H1 (cell line): ENCODE data around the gene SLC25A51. TPM values are rescaled to one million over a fixed set of nuclear protein-coding genes. Genes with fewer than 3 reads are reported as not detected.

Experiments
- CTCF ChIA-PET: fragments of 300-600 bp; sonication (Branson Sonifier 250); formaldehyde crosslinking; loops from one replicate; lab custom pipeline; 2021; ENCODE audit not compliant: partially characterized antibody; lab: Charles Lee
- POLR2A ChIA-PET: fragments of 300-600 bp; sonication (Branson Sonifier 250); formaldehyde crosslinking; loops from one replicate; lab custom pipeline; 2021; ENCODE audit warnings: inconsistent platforms; ENCODE audit not compliant: partially characterized antibody; lab: Charles Lee
- DNase-seq, 2 experiments: peaks; one replicate each; pipeline versions ENCODE4 v3.0.0 to v3.0.0-alpha.2; 2010 to 2022; ENCODE audit warnings: low spot score in 2 of 2, low read depth in 1 of 2, mixed read lengths in 1 of 2
- FAIRE-seq: peaks from 2 replicates; lab custom pipeline; 2011; peaks lifted over from hg19 to GRCh38; lab: Jason Lieb, UNC
- H2AFZ ChIP-seq: 2 replicates; pipeline ENCODE4 v1.8.1; 2012; ENCODE audit warnings: low read length, inconsistent platforms
- H2AK5ac ChIP-seq: 2 replicates; pipeline ENCODE4 v1.6.1; 2013; ENCODE audit warnings: low read depth, low read length
- H2BK120ac ChIP-seq: replicated peaks from 2 replicates; pipeline ENCODE3; 2013; ENCODE audit warnings: low read depth, low read length, inconsistent platforms
- H2BK12ac ChIP-seq: 2 replicates; pipeline ENCODE4 v1.6.1; 2013; ENCODE audit warnings: low read depth, low read length
- H2BK15ac ChIP-seq: 2 replicates; pipeline ENCODE4 v1.6.1; 2013; ENCODE audit warnings: low read length
- H2BK20ac ChIP-seq: 2 replicates; pipeline ENCODE4 v1.6.1; 2013; ENCODE audit warnings: low read length
- H2BK5ac ChIP-seq: 2 replicates; pipeline ENCODE4 v1.6.1; 2013; ENCODE audit warnings: low read depth, low read length
- H3K14ac ChIP-seq: 2 replicates; pipeline ENCODE4 v1.6.1; 2013; ENCODE audit warnings: inconsistent platforms; ENCODE audit not compliant: insufficient read length
- H3K18ac ChIP-seq: 2 replicates; pipeline ENCODE4 v1.6.1; 2013; ENCODE audit warnings: low read length; ENCODE audit errors: extremely low read depth
- H3K23ac ChIP-seq: 2 replicates; pipeline ENCODE4 v1.6.1; 2013; ENCODE audit warnings: inconsistent platforms; ENCODE audit not compliant: insufficient read length
- H3K23me2 ChIP-seq: 2 replicates; pipeline ENCODE4 v1.6.1; 2013; ENCODE audit warnings: low read depth, low read length
- H3K27ac ChIP-seq: 2 replicates; pipeline ENCODE4 v1.6.1; 2011; ENCODE audit warnings: low read depth, low read length, inconsistent platforms
- H3K27me3 ChIP-seq, 4 experiments: replicated peaks in 1 of 4; 1 replicate in 1 of 4; 2 replicates in 3 of 4; pipeline versions ENCODE4 v1.6.1 to v1.8.1; 2011 to 2013; ENCODE audit warnings: low read length in 3 of 4, mild to moderate bottlenecking in 3 of 4, inconsistent platforms in 2 of 4, mixed read lengths in 2 of 4, moderate library complexity in 1 of 4; ENCODE audit not compliant: control insufficient read depth in 3 of 4, insufficient read depth in 3 of 4; ENCODE audit errors: extremely low read depth in 1 of 4
- H3K36me3 ChIP-seq, 4 experiments: 2 replicates each; pipeline versions ENCODE4 v1.6.1 to v1.8.1; 2011 to 2013; ENCODE audit warnings: mild to moderate bottlenecking in 4 of 4, low read length in 3 of 4, moderate library complexity in 2 of 4, control low read depth in 1 of 4, inconsistent platforms in 1 of 4; ENCODE audit not compliant: insufficient read depth in 4 of 4, control insufficient read depth in 2 of 4
- H3K4ac ChIP-seq: replicated peaks from 2 replicates; pipeline ENCODE3; 2013; ENCODE audit warnings: low read length, low read depth, mixed read lengths, inconsistent platforms; ENCODE audit not compliant: insufficient read length
- H3K4me1 ChIP-seq, 4 experiments: replicated peaks in 1 of 4; 1 replicate in 1 of 4; 2 replicates in 3 of 4; pipeline versions ENCODE4 v1.6.1 to v1.8.1; 2011 to 2013; ENCODE audit warnings: low read length in 3 of 4, inconsistent platforms in 2 of 4, mixed read lengths in 1 of 4; ENCODE audit not compliant: insufficient read depth in 4 of 4, control insufficient read depth in 3 of 4
- H3K4me2 ChIP-seq, 2 experiments: 2 replicates each; pipeline versions ENCODE4 v1.6.1 to v1.8.1; 2011 to 2013; ENCODE audit warnings: low read depth in 2 of 2, low read length in 2 of 2, control low read depth in 1 of 2, inconsistent platforms in 1 of 2, mild to moderate bottlenecking in 1 of 2; ENCODE audit not compliant: insufficient read depth in 1 of 2
- H3K4me3 ChIP-seq, 4 experiments: fragments of 200-600, 300-600 bp in 1 of 4; sonication (generic), shearing (Covaris generic), sonication (Bioruptor Twin) in 1 of 4; 2 replicates each; pipeline versions ENCODE4 v1.5.1 to v1.8.1; 2011 to 2016; ENCODE audit warnings: low read length in 4 of 4, low read depth in 3 of 4, control low read depth in 2 of 4, inconsistent platforms in 2 of 4, mild to moderate bottlenecking in 2 of 4, mixed read lengths in 1 of 4, moderate library complexity in 1 of 4; ENCODE audit not compliant: insufficient read depth in 2 of 4; ENCODE audit errors: extremely low read depth in 1 of 4
- H3K56ac ChIP-seq: replicated peaks from 2 replicates; pipeline ENCODE3; 2013; ENCODE audit warnings: low read depth, mild to moderate bottlenecking, mixed read lengths, low read length, inconsistent platforms; ENCODE audit not compliant: insufficient read length
- H3K79me1 ChIP-seq: 2 replicates; pipeline ENCODE4 v1.6.1; 2013; ENCODE audit warnings: low read depth, low read length, control low read depth
- H3K79me2 ChIP-seq, 2 experiments: 2 replicates each; pipeline versions ENCODE4 v1.6.1 to v1.8.1; 2012 to 2013; ENCODE audit warnings: low read length in 2 of 2, mild to moderate bottlenecking in 2 of 2, inconsistent platforms in 1 of 2; ENCODE audit not compliant: insufficient read depth in 2 of 2, control insufficient read depth in 1 of 2
- H3K9ac ChIP-seq, 4 experiments: replicated peaks in 1 of 4; 1 replicate in 1 of 4; 2 replicates in 3 of 4; pipeline versions ENCODE4 v1.6.1 to v1.8.1; 2011 to 2013; ENCODE audit warnings: low read depth in 3 of 4, low read length in 3 of 4, control low read depth in 2 of 4, mild to moderate bottlenecking in 2 of 4, moderate library complexity in 2 of 4, inconsistent platforms in 1 of 4; ENCODE audit errors: extremely low read depth in 1 of 4
- H3K9me3 ChIP-seq, 2 experiments: 2 replicates each; pipeline versions ENCODE4 v1.6.1 to v1.8.1; 2012 to 2013; ENCODE audit warnings: mild to moderate bottlenecking in 2 of 2, moderate library complexity in 2 of 2, control low read depth in 1 of 2, inconsistent platforms in 1 of 2, low read depth in 1 of 2, low read length in 1 of 2, mixed read lengths in 1 of 2; ENCODE audit not compliant: insufficient read depth in 2 of 2
- H4K20me1 ChIP-seq, 2 experiments: replicated peaks in 1 of 2; 2 replicates each; pipeline versions ENCODE3 to v1.8.1; 2011 to 2013; ENCODE audit warnings: inconsistent platforms in 2 of 2, low read length in 2 of 2, mild to moderate bottlenecking in 1 of 2; ENCODE audit not compliant: insufficient read depth in 2 of 2, control insufficient read depth in 1 of 2
- H4K5ac ChIP-seq: 2 replicates; pipeline ENCODE4 v1.6.1; 2013; ENCODE audit warnings: low read length, low read depth, mixed read lengths, inconsistent platforms; ENCODE audit not compliant: insufficient read length
- H4K8ac ChIP-seq: 2 replicates; pipeline ENCODE4 v1.8.0; 2013; ENCODE audit warnings: mild to moderate bottlenecking, moderate library complexity, low read length, inconsistent platforms; ENCODE audit not compliant: insufficient read depth; ENCODE audit errors: extremely low read depth
- H4K91ac ChIP-seq: replicated peaks from 2 replicates; pipeline ENCODE3; 2013; ENCODE audit warnings: low read length, mixed read lengths, inconsistent platforms; ENCODE audit not compliant: insufficient read length
- SP1 ChIP-seq: IDR thresholded peaks from 2 replicates; pipeline ENCODE4 v1.6.1; 2011; ENCODE audit warnings: low read depth, low read length
- WGBS, 2 experiments: shearing (Covaris generic) in 1 of 2; methylation state at CpG; one replicate each; pipeline versions ENCODE4 v1.1.6 to v1.1.7; 2013 to 2015; ENCODE audit warnings: low lambda C conversion rate in 2 of 2, mixed read lengths in 2 of 2, inconsistent platforms in 1 of 2, low coverage in 1 of 2, missing lambda C conversion rate in 1 of 2; ENCODE audit not compliant: insufficient replicate concordance in 2 of 2, insufficient coverage in 1 of 2, insufficient read length in 1 of 2; ENCODE audit errors: extremely low coverage in 1 of 2, missing lambda C conversion rate in 1 of 2; 5-methylcytosine and 5-hydroxymethylcytosine counted together
- polyA plus RNA-seq, 7 experiments: library from polyadenylated mRNA; depleted of rRNA in 3 of 7; stranded (reverse) in 5 of 7; unstranded in 2 of 7; fragments of >200 nt in 5 of 7; fragments of 200-250 nt in 2 of 7; gene quantifications; 1 replicate in 5 of 7; 2 replicates in 1 of 7; 4 replicates in 1 of 7; pipeline versions ENCODE4 v1.2.1 to v1.2.3, GENCODE V29; 2011 to 2013; ENCODE audit warnings: missing spikeins in 2 of 7, mixed read lengths in 2 of 7
- total RNA-seq: library from RNA; stranded (reverse); fragmentation: NEBNext Ultra II Directional; extraction: Animal tissue kit (Norgen Biotek cat#: 25700); gene quantifications from 2 replicates; pipeline ENCODE4 v1.2.1, GENCODE V29; 2021

The SLC25A51 gene
- total and polyA plus RNA-seq, 2 of the 8 experiments (the other 6 are each of a cell fraction or from before 2014, with no cell fraction given), result 8.0 to 14.5 TPM

GRCh38 chr9:37917313-37917731, 13.4 kb upstream of the SLC25A51 start:
- Histone ChIP-seq H3K4me2 (no peak overlapping the region), H2BK12ac (0 out of 2 replicates have a peak overlapping the region, but pooled peaks have one; percentile 27), H3K14ac (no peak overlapping the region), H3K23me2 (no peaks in the 10 kb centered on the region), H3K36me3 (no peaks in the 10 kb centered on the region; a peak in 1 of 8 replicates), H3K9ac (no peak overlapping the region), H4K20me1 (no peaks in the 10 kb centered on the region), H3K9me3 (no peaks in the 10 kb centered on the region), H3K4me3 (no peak overlapping the region), H3K27ac (no peak overlapping the region), H3K4me1 (peaks cover 0 to 14% (median 3%) of the 10 kb centered on the region in 4 experiments; a peak in 3 of 7 replicates), H3K79me2 (no peaks in the 10 kb centered on the region), H3K23ac (no peak overlapping the region), H2BK20ac (no peak overlapping the region), H2BK15ac (no peak overlapping the region), H2BK120ac (no peak overlapping the region), H3K18ac (no peak overlapping the region), H3K79me1 (no peaks in the 10 kb centered on the region; the same call in 1 of the 2 replicates), H3K27me3 (no peaks in the 10 kb centered on the region), H3K56ac (no peak overlapping the region), H2BK5ac (no peak overlapping the region), H3K4ac (no peak overlapping the region), H4K8ac (no peak overlapping the region), H4K5ac (no peak overlapping the region), H2AK5ac (no peak overlapping the region), H2AFZ (no peak overlapping the region), H4K91ac (no peak overlapping the region)
- CTCF ChIA-PET, result interaction anchor here (1.3 to 4.5 kb wide), 4 partner anchors 7 to 170 kb away, joined by 3 to 30 read pairs (median 16); no protein-coding TSS in a partner anchor
- 87% methylated on average over 6 of the region's 8 CpGs; no CpG with 5 or more reads in 1 of the 2 experiments for WGBS, 2 experiments
- POLR2A ChIA-PET, result no interaction called here
- no peak for TF ChIP-seq SP1
- DNase-seq (no peak), FAIRE-seq (no peak)
